ENCODE measurements around the gene HLCS.
"Not testable (repeated sequence)": the region's sequence is repeated elsewhere in the genome, so short reads cannot be mapped to it uniquely, and the experiment has no call there.

- not testable (repeated sequence) for TF ChIP-seq POLR2A (IDR thresholded peaks at IDR 0.05; ENCODE audit: low read depth, low read length); TAF1 (IDR thresholded peaks at IDR 0.05; ENCODE audit: borderline replicate concordance, low read depth, low read length)
These were observed 37.4 kb upstream of the HLCS start for GRCh38 chr21:37003917-37004316.

Data from GM12892 (cell line).